Measurements from ENCODE around the gene MGP.

Gene MGP

DNA sequence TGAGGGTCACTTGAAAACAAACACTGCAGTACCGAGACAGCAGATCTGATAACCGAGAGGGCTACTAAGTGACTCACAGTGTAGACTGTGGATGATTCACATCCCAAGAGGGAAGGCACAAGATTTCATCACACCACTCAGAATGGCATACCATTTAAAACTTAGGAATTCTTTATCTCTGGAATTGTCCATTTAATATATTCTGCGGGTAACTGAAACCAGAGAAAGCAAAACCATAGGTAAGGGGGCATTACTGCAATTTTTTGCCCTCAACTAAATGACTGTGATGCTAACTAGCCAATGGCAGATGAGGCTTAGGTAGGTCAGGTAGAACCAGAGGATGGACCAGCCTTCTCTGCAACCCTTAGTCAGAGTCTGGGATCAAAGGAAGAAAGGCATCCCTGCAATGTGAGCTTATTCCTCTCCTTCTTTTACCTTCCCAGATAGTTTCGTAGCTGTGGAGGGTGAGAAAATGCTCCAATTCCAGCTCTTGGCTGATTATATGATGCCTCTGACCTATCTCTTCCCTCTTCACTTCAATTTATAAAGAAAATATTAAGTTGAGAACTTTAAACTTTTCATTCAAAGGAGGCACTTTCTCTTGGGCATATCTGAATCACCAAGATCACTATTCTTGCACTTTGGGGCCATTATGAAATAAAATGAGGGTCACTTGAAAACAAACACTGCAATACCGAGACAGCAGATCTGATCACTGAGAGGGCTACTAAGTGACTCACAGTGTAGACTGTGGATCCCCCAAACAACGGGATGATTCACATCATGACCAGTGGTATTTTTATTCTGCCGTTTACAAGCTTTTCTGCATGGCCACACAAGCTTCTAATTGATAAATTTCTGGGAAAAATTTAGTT is 49.1 kb downstream of the MGP start:
- Mint-ChIP-seq H3K4me1 (ENCODE audit: low read depth) (no peaks in the 10 kb centered on the region), H3K27ac (no peak overlapping the region), H3K9me3 (no peaks in the 10 kb centered on the region), H3K4me3 (no peak overlapping the region), H3K27me3 (ENCODE audit: low read depth) (peaks cover 39% of the 10 kb centered on the region), H3K36me3 (ENCODE audit: low read depth) (no peaks in the 10 kb centered on the region)

DNA sequence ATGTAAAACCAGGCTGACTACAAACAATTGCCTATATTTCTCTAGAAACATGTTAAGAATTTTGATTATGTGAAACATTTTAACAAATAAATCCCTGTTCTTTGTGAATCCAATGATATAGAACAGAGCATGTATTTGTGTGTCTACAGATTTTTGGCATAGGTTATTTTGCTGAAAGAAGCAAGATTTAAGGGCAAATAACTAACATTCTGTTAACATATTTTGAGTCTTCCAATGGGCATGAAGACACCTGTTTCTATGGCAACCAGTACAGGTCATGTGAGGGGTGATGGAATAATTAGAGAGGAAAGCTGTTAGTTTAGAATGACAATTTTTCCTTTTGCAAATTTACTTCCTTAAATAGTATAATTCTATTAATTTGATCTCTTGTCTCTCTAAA is 51.1 kb downstream of the MGP start:
- peaks cover 25% of the 10 kb centered on the region for H3K27me3 Mint-ChIP-seq (ENCODE audit: low read depth)

GRCh38 chr12:14833952-14834351 is 51.7 kb downstream of the MGP start:
- H3K36me3 Mint-ChIP-seq (ENCODE audit: low read depth) = no peaks in the 10 kb centered on the region
- peaks cover 20% of the 10 kb centered on the region for H3K27me3 Mint-ChIP-seq (ENCODE audit: low read depth)

More for the DNA sequence above, 51.1 kb downstream of the MGP start:
- no peak overlapping the region for H3K4me3 Mint-ChIP-seq
- no peak overlapping the region for H3K27ac Mint-ChIP-seq
- H3K36me3 Mint-ChIP-seq (ENCODE audit: low read depth) = no peaks in the 10 kb centered on the region
- H3K4me1 Mint-ChIP-seq (ENCODE audit: low read depth) = no peaks in the 10 kb centered on the region
- H3K9me3 Mint-ChIP-seq = no peaks in the 10 kb centered on the region

DNA sequence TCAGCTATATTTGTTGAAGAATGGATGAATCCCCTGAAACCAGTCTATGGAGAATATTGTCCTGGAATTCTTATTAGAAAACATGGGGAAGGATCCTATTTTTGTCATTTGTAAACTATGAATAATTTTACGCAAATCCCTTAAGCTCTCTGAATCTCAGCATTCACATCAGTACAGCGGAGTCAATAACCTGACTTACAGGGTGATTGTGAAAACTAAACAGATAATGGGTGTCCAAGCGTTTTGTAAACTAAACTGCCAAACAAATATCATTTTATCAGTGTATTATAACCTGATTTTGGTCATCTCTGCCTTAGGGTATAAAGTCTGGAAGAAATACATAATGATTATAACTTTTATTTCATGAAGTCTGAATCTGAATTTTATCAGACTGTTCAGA is 52.3 kb downstream of the MGP start:
- no peaks in the 10 kb centered on the region for H3K4me1 Mint-ChIP-seq (ENCODE audit: low read depth)
- H3K27me3 Mint-ChIP-seq (ENCODE audit: low read depth) = peaks cover 20% of the 10 kb centered on the region
- H3K27ac Mint-ChIP-seq = no peak overlapping the region
- no peaks in the 10 kb centered on the region for H3K36me3 Mint-ChIP-seq (ENCODE audit: low read depth)
- H3K9me3 Mint-ChIP-seq = no peaks in the 10 kb centered on the region
- no peak overlapping the region for H3K4me3 Mint-ChIP-seq

More at GRCh38 chr12:14833952-14834351, 51.7 kb downstream of the MGP start:
- H3K9me3 Mint-ChIP-seq = no peaks in the 10 kb centered on the region
- no peak overlapping the region for H3K4me3 Mint-ChIP-seq
- H3K4me1 Mint-ChIP-seq (ENCODE audit: low read depth) = no peaks in the 10 kb centered on the region
- no peak overlapping the region for H3K27ac Mint-ChIP-seq

Measured in T-helper 1 cell treated with Interleukin-12 subunit alpha and Interleukin-12 subunit beta and Interleukin-4 antibody, amounts not matched to agents 30 μg/mL and 1 μg/mL, for 36 hours (primary cell).